Osteoblast (primary cell): Measurements from ENCODE around the gene GSDMA. TPM values are rescaled to one million over a fixed set of nuclear protein-coding genes. Genes with fewer than 3 reads are reported as not detected.

Source experiments
- DNase-seq: peaks from one replicate; pipeline ENCODE4 v3.0.0; 2011; ENCODE audit warnings: low spot score, mixed read lengths; ENCODE audit not compliant: insufficient read length; ENCODE audit errors: missing footprints
- H2AFZ ChIP-seq: 2 replicates; pipeline ENCODE4 v1.6.0; 2011; ENCODE audit warnings: mild to moderate bottlenecking, low read length
- H3K27ac ChIP-seq: 2 replicates; pipeline ENCODE4 v1.5.1; 2011; ENCODE audit warnings: mild to moderate bottlenecking, low read depth, low read length, moderate library complexity
- H3K27me3 ChIP-seq: 2 replicates; pipeline ENCODE4 v1.6.0; 2012; ENCODE audit warnings: mild to moderate bottlenecking, control low read depth, inconsistent platforms, low read length, moderate library complexity; ENCODE audit not compliant: insufficient read depth
- H3K36me3 ChIP-seq: 2 replicates; pipeline ENCODE4 v1.5.1; 2011; ENCODE audit warnings: mild to moderate bottlenecking, low read length, control low read depth, moderate library complexity; ENCODE audit not compliant: insufficient read depth
- H3K4me1 ChIP-seq: 2 replicates; pipeline ENCODE4 v1.5.1; 2011; ENCODE audit warnings: mild to moderate bottlenecking, low read length, control low read depth, moderate library complexity; ENCODE audit not compliant: insufficient read depth
- H3K4me2 ChIP-seq: 2 replicates; pipeline ENCODE4 v1.6.0; 2011; ENCODE audit warnings: mild to moderate bottlenecking, low read length; ENCODE audit not compliant: insufficient read depth
- H3K4me3 ChIP-seq: fragments of 200-600 bp; sonication (generic); 3 replicates; pipeline ENCODE4 v1.5.1; 2012; ENCODE audit warnings: mild to moderate bottlenecking, low read length, inconsistent platforms; ENCODE audit not compliant: insufficient read depth
- H3K79me2 ChIP-seq: 2 replicates; pipeline ENCODE4 v1.6.0; 2012; ENCODE audit warnings: mild to moderate bottlenecking, low read length, control low read depth, inconsistent platforms; ENCODE audit not compliant: insufficient read depth
- H3K9me3 ChIP-seq: 2 replicates; pipeline ENCODE4 v1.5.1; 2011; ENCODE audit warnings: low read depth, low read length, control low read depth
- H4K20me1 ChIP-seq: 2 replicates; pipeline ENCODE4 v1.6.0; 2012; ENCODE audit warnings: mild to moderate bottlenecking, low read length, control low read depth; ENCODE audit not compliant: insufficient read depth
- CTCF ChIP-seq: IDR thresholded peaks from 2 replicates; pipeline ENCODE4 v1.5.1; 2011; ENCODE audit warnings: mild to moderate bottlenecking, low read depth, low read length, moderate library complexity; ENCODE audit errors: extremely low read depth
- total RNA-seq: library from RNA; depleted of rRNA; stranded (reverse); fragments of >200 nt; gene quantifications from 2 replicates; pipeline ENCODE4 v1.2.3, GENCODE V29; 2012

GSDMA gene
- total RNA-seq, 1 donor: under 0.01 TPM

- Histone ChIP-seq H3K36me3 (no peaks in the 10 kb centered on the region), H2AFZ (no peak overlapping the region), H3K79me2 (no peaks in the 10 kb centered on the region), H3K27me3 (peaks cover 15% of the 10 kb centered on the region), H3K9me3 (no peaks in the 10 kb centered on the region), H4K20me1 (no peaks in the 10 kb centered on the region), H3K4me1 (peaks cover 7% of the 10 kb centered on the region), H3K27ac (no peak overlapping the region), H3K4me2 (no peak overlapping the region), H3K4me3 (no peak overlapping the region)
- TF ChIP-seq CTCF: no peak
- DNase-seq: no peak
These were observed 1.0 kb downstream of the GSDMA start for GRCh38 chr17:39963829-39964228.

- no peak for DNase-seq
- H3K79me2 ChIP-seq: no peaks in the 10 kb centered on the region
- peaks cover 22% of the 10 kb centered on the region for H3K27me3 ChIP-seq
- H3K4me1 ChIP-seq: peaks cover 4% of the 10 kb centered on the region
- no peaks in the 10 kb centered on the region for H4K20me1 ChIP-seq
- H3K4me3 ChIP-seq: no peak overlapping the region
- H3K4me2 ChIP-seq: no peak overlapping the region
- H2AFZ ChIP-seq: no peak overlapping the region
- no peak for TF ChIP-seq CTCF
- H3K9me3 ChIP-seq: no peaks in the 10 kb centered on the region
- no peak overlapping the region for H3K27ac ChIP-seq
- no peaks in the 10 kb centered on the region for H3K36me3 ChIP-seq
These were observed 2.4 kb downstream of the GSDMA start for GRCh38 chr17:39965017-39965699.

- peaks cover 25% of the 10 kb centered on the region for H3K27me3 ChIP-seq
- TF ChIP-seq CTCF: no peak
- H3K36me3 ChIP-seq: no peaks in the 10 kb centered on the region
- H3K9me3 ChIP-seq: no peaks in the 10 kb centered on the region
- no peak overlapping the region for H3K4me3 ChIP-seq
- no peak overlapping the region for H3K4me2 ChIP-seq
- H2AFZ ChIP-seq: no peak overlapping the region
- no peak for DNase-seq
- H3K4me1 ChIP-seq: no peaks in the 10 kb centered on the region
- no peaks in the 10 kb centered on the region for H3K79me2 ChIP-seq
- no peak overlapping the region for H3K27ac ChIP-seq
- no peaks in the 10 kb centered on the region for H4K20me1 ChIP-seq
These were observed 4.0 kb downstream of the GSDMA start for GRCh38 chr17:39966771-39967170.

GRCh38 chr17:39968761-39969160 is 6.0 kb downstream of the GSDMA start:
- H3K4me1 ChIP-seq: peaks cover 11% of the 10 kb centered on the region
- H4K20me1 ChIP-seq: no peaks in the 10 kb centered on the region
- no peak for DNase-seq
- no peaks in the 10 kb centered on the region for H3K36me3 ChIP-seq
- H3K79me2 ChIP-seq: no peaks in the 10 kb centered on the region
- no peaks in the 10 kb centered on the region for H3K9me3 ChIP-seq
- H3K4me2 ChIP-seq: no peak overlapping the region
- peaks cover 25% of the 10 kb centered on the region for H3K27me3 ChIP-seq
- H3K4me3 ChIP-seq: no peak overlapping the region
- no peak overlapping the region for H3K27ac ChIP-seq
- TF ChIP-seq CTCF: no peak
- no peak overlapping the region for H2AFZ ChIP-seq
